ENCODE data around the gene FGF12. TPM values are rescaled to one million over a fixed set of nuclear protein-coding genes. Genes with fewer than 3 reads are reported as not detected.

FGF12 gene
- polyA plus RNA-seq, 1 of the 3 experiments (the other 2 are of a cell fraction), result 0.30 TPM

DNA sequence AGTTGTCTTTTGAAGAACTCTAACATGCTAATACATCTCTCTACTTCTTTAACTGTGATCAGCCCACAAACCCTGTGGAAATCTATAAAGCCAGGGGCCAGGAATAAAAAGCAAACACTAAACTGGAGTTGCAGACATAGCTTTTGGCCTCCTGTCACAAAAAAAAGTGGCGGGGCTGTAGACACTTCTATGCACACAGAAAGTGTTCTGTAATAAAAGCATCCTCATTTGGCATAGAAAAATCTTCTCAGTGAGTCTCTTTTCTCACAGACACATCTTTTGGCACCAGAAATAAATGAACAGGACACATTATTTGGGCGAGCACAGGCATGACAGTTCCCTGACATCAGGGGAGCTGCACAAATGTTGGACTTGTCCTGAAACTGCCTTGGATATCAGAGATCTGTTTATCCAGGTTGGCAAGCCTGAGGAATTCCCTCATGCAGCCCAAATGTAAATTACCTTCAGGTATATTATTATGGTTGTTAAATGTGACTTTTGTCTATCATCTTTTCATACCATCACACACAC lies 355.4 kb downstream of the FGF12 start:
- ChIA-PET CTCF (interaction anchor here (1.3 to 1.4 kb wide), 2 partner anchors 12 to 72 kb away, joined by 4 to 5 read pairs; no protein-coding TSS in a partner anchor), POLR2A (no interaction called here)
- Histone ChIP-seq H3K4me3 (ENCODE audit: low read depth in 2 of 2, low read length in 1 of 2) (no peak overlapping the region), H3K9me2 (no peaks in the 10 kb centered on the region), H4K20me1 (ENCODE audit: insufficient read depth) (no peaks in the 10 kb centered on the region), H3K9ac (no peak overlapping the region), H3K36me3 (replicated peaks in 1 of 2; ENCODE audit: control insufficient read depth in 1 of 2, insufficient read depth in 2 of 2, low read length in 1 of 2) (no peaks in the 10 kb centered on the region), H3K27me3 (ENCODE audit: insufficient read depth) (no peaks in the 10 kb centered on the region; the same call in 1 of the 2 replicates), H3K79me2 (ENCODE audit: insufficient read depth) (no peaks in the 10 kb centered on the region), H3K27ac (ENCODE audit: low read depth in 2 of 2, low read length in 1 of 2) (no peak overlapping the region), H3K4me1 (ENCODE audit: control insufficient read depth in 1 of 2, insufficient read depth in 2 of 2, low read depth in 1 of 2, low read length in 1 of 2) (peaks cover 0 to 4% of the 10 kb centered on the region in 2 experiments; a peak in 1 of 4 replicates), H2AFZ (ENCODE audit: low read depth) (no peak overlapping the region), H3F3A (replicated peaks; ENCODE audit: insufficient read depth) (no peaks in the 10 kb centered on the region), H3K4me2 (no peak overlapping the region), H3K9me3 (no peaks in the 10 kb centered on the region)
- no peak for DNase-seq
- WGBS (ENCODE audit: low lambda C conversion rate), result 2% methylated on average over 2 of the region's 2 CpGs
- no peak for TF ChIP-seq FOXJ3 (CRISPR knock-in tag; IDR thresholded peaks at IDR 0.05)

- no peak overlapping the region for H3K4me3 ChIP-seq (ENCODE audit: low read depth in 2 of 2, low read length in 1 of 2)
- H3K79me2 ChIP-seq (ENCODE audit: insufficient read depth), result no peaks in the 10 kb centered on the region
- ChIA-PET CTCF (no interaction called here), POLR2A (no interaction called here)
- no peaks in the 10 kb centered on the region for H3K4me1 ChIP-seq (ENCODE audit: control insufficient read depth in 1 of 2, insufficient read depth in 2 of 2, low read depth in 1 of 2, low read length in 1 of 2)
- no peak overlapping the region for H3K9ac ChIP-seq
- H2AFZ ChIP-seq (ENCODE audit: low read depth), result no peak overlapping the region
- TF ChIP-seq NRF1 (IDR thresholded peaks at IDR 0.05; ENCODE audit: low read depth, low read length), result no peak
- no peak for TF ChIP-seq IRF3 (IDR thresholded peaks at IDR 0.05; ENCODE audit: low read depth, low read length)
- no peak for TF ChIP-seq CHD2 (IDR thresholded peaks at IDR 0.05; ENCODE audit: low read length, partially characterized antibody)
- no peak for TF ChIP-seq RCOR1 (IDR thresholded peaks at IDR 0.05; ENCODE audit: low read length)
- no peak for TF ChIP-seq NFIC (IDR thresholded peaks at IDR 0.05; ENCODE audit: borderline replicate concordance)
- no peak for TF ChIP-seq FOSL2 (IDR thresholded peaks at IDR 0.05; ENCODE audit: borderline replicate concordance, low read depth)
- TF ChIP-seq RFX5 (IDR thresholded peaks at IDR 0.05; ENCODE audit: low read length), result no peak
- no peak for TF ChIP-seq EP300 (IDR thresholded peaks at IDR 0.05; ENCODE audit: borderline replicate concordance in 1 of 2, low read depth in 1 of 2, low read length in 1 of 2)
- TF ChIP-seq POLR2AphosphoS5 (IDR thresholded peaks at IDR 0.05; ENCODE audit: low read depth, low read length), result no peak
- TF ChIP-seq RAD21 (IDR thresholded peaks at IDR 0.05; ENCODE audit: low read length), result no peak
- TF ChIP-seq YY1 (IDR thresholded peaks at IDR 0.05; ENCODE audit: low read depth), result no peak
- no peak for TF ChIP-seq FOXJ3 (CRISPR knock-in tag; IDR thresholded peaks at IDR 0.05)
- TF ChIP-seq SMC3 (IDR thresholded peaks at IDR 0.05; ENCODE audit: low read depth, low read length), result no peak
- TF ChIP-seq JUND (IDR thresholded peaks at IDR 0.05), result no peak
- no peak for TF ChIP-seq TEAD4 (IDR thresholded peaks at IDR 0.05; ENCODE audit: borderline replicate concordance, insufficient read depth)
- TF ChIP-seq EZH2phosphoT487 (IDR thresholded peaks at IDR 0.05; ENCODE audit: borderline replicate concordance, low read depth), result no peak
- no peak for TF ChIP-seq GATA2 (CRISPR knock-in tag; IDR thresholded peaks at IDR 0.05)
- TF ChIP-seq CTCF (IDR thresholded peaks at IDR 0.05), result no peak
- TF ChIP-seq MAX (IDR thresholded peaks at IDR 0.05; ENCODE audit: low read depth), result no peak
- H3K9me2 ChIP-seq, result no peaks in the 10 kb centered on the region
- H3K27me3 ChIP-seq (ENCODE audit: insufficient read depth), result no peaks in the 10 kb centered on the region; the same call in 1 of the 2 replicates
- no peaks in the 10 kb centered on the region for H3F3A ChIP-seq (replicated peaks; ENCODE audit: insufficient read depth)
- H3K4me2 ChIP-seq, result no peak overlapping the region; the same call in 1 of the 2 replicates
- no peaks in the 10 kb centered on the region for H3K36me3 ChIP-seq (replicated peaks in 1 of 2; ENCODE audit: control insufficient read depth in 1 of 2, insufficient read depth in 2 of 2, low read length in 1 of 2)
- H4K20me1 ChIP-seq (ENCODE audit: insufficient read depth), result no peaks in the 10 kb centered on the region
- WGBS (ENCODE audit: low lambda C conversion rate), result 0% methylated on average over 5 of the region's 5 CpGs
- no peaks in the 10 kb centered on the region for H3K9me3 ChIP-seq
- no peak for DNase-seq
- H3K27ac ChIP-seq (ENCODE audit: low read depth in 2 of 2, low read length in 1 of 2), result no peak overlapping the region
Measured at GRCh38 chr3:192367616-192368015, 359.7 kb downstream of the FGF12 start.
